HEK293T (cell line): Measurements from ENCODE around the gene TCAP.

ENCODE experiments used
- ARNT ChIP-seq: fragments of 450-650 bp; IDR thresholded peaks from 2 replicates; pipeline ENCODE4 v1.6.1; 2017; ENCODE audit warnings: mild to moderate bottlenecking
- BHLHE40 ChIP-seq: fragments of 450-650 bp; IDR thresholded peaks from 2 replicates; pipeline ENCODE4 v1.6.1; 2016; ENCODE audit warnings: mild to moderate bottlenecking, moderate library complexity, borderline replicate concordance
- CTBP1 ChIP-seq: fragments of 450-650 bp; IDR thresholded peaks from 2 replicates; pipeline ENCODE4 v1.6.1; 2016; ENCODE audit warnings: borderline replicate concordance
- ELF4 ChIP-seq: fragments of 450-650 bp; IDR thresholded peaks from 2 replicates; pipeline ENCODE4 v1.6.1; 2017; ENCODE audit warnings: antibody characterized with exemption
- FOXA1 ChIP-seq: fragments of 450-650 bp; IDR thresholded peaks from 2 replicates; pipeline ENCODE4 v1.6.1; 2016; ENCODE audit warnings: mild to moderate bottlenecking
- FOXK2 ChIP-seq: fragments of 450-650 bp; IDR thresholded peaks from 2 replicates; pipeline ENCODE4 v1.6.1; 2016; ENCODE audit warnings: mild to moderate bottlenecking
- FOXM1 ChIP-seq: fragments of 450-650 bp; IDR thresholded peaks from 2 replicates; pipeline ENCODE4 v1.6.1; 2017; ENCODE audit warnings: mild to moderate bottlenecking, borderline replicate concordance
- L3MBTL2 ChIP-seq: fragments of 450-650 bp; conservative IDR thresholded peaks from 2 replicates; pipeline ENCODE4 v1.6.1; 2016; ENCODE audit warnings: mild to moderate bottlenecking
- LEF1 ChIP-seq: fragments of 450-650 bp; IDR thresholded peaks from 2 replicates; pipeline ENCODE4 v1.6.1; 2017; ENCODE audit warnings: mild to moderate bottlenecking, borderline replicate concordance
- NFRKB ChIP-seq: fragments of 450-650 bp; IDR thresholded peaks from 2 replicates; pipeline ENCODE4 v1.6.1; 2016; ENCODE audit warnings: mild to moderate bottlenecking, moderate library complexity
- SP1 ChIP-seq: fragments of 450-650 bp; IDR thresholded peaks from 2 replicates; pipeline ENCODE4 v1.6.1; 2017
- SUZ12 ChIP-seq: fragments of 450-650 bp; IDR thresholded peaks from 2 replicates; pipeline ENCODE4 v1.6.1; 2016; ENCODE audit warnings: mild to moderate bottlenecking
- TARDBP ChIP-seq: fragments of 450-650 bp; IDR thresholded peaks from 2 replicates; pipeline ENCODE4 v1.6.1; 2016

GRCh38 chr17:39658760-39659159 is 6.4 kb upstream of the TCAP start:
- TF ChIP-seq FOXK2, result no peak
- TF ChIP-seq NFRKB, result no peak
- TF ChIP-seq TARDBP, result no peak
- TF ChIP-seq SUZ12, result no peak
- no peak for TF ChIP-seq LEF1
- no peak for TF ChIP-seq SP1
- TF ChIP-seq ARNT, result no peak
- no peak for TF ChIP-seq ELF4
- TF ChIP-seq FOXM1, result no peak
- TF ChIP-seq BHLHE40, result no peak
- no peak for TF ChIP-seq L3MBTL2
- TF ChIP-seq FOXA1, result no peak
- TF ChIP-seq CTBP1, result no peak
